ENCODE measurements around the gene LRRC34.

Gene LRRC34

GRCh38 chr3:169771497-169772304 is 41.0 kb downstream of the LRRC34 start:
- DNase-seq (ENCODE audit: low read depth): peak; percentile 60
- TF ChIP-seq CTCF (IDR thresholded peaks at IDR 0.05; ENCODE audit: insufficient read depth, low read depth, low read length, missing control alignments): no peak
- peak overlapping the region; percentile 94 for H3K4me3 ChIP-seq (ENCODE audit: low read length)

- TF ChIP-seq CTCF (IDR thresholded peaks at IDR 0.05; ENCODE audit: insufficient read depth, low read depth, low read length, missing control alignments): peak; percentile 23
- H3K4me3 ChIP-seq (ENCODE audit: low read length): peak within 1 kb of the TSS; percentile 94
- DNase-seq (ENCODE audit: low read depth): peak; percentile 79
These were observed 43.2 kb downstream of the LRRC34 start, which contains the start of gene ACTRT3 for GRCh38 chr3:169769287-169770181. ACTRT3 (minus strand) TSS chr3:169769561; CDS start chr3:169769520, 41 bp downstream.

- TF ChIP-seq CTCF (IDR thresholded peaks at IDR 0.05; ENCODE audit: insufficient read depth, low read depth, low read length, missing control alignments): no peak
- peak; percentile 90 for DNase-seq (ENCODE audit: low read depth)
- peak within 1 kb of the TSS; percentile 88 for H3K4me3 ChIP-seq (ENCODE audit: low read length)
These were observed 47.7 kb downstream of the LRRC34 start, which contains the start of gene TERC for GRCh38 chr3:169764882-169765612. TERC (minus strand) TSS chr3:169765060.

GRCh38 chr3:169764312-169764881 is 48.3 kb downstream of the LRRC34 start:
- peak overlapping the region; percentile 88 for H3K4me3 ChIP-seq (ENCODE audit: low read length)
- peak; percentile 44 for DNase-seq (ENCODE audit: low read depth)
- TF ChIP-seq CTCF (IDR thresholded peaks at IDR 0.05; ENCODE audit: insufficient read depth, low read depth, low read length, missing control alignments): no peak

- no peak overlapping the region for H3K4me3 ChIP-seq (ENCODE audit: low read length)
- TF ChIP-seq CTCF (IDR thresholded peaks at IDR 0.05; ENCODE audit: insufficient read depth, low read depth, low read length, missing control alignments): no peak
- peak; percentile 34 for DNase-seq (ENCODE audit: low read depth)
These were observed 52.2 kb downstream of the LRRC34 start for GRCh38 chr3:169760479-169760878.

GRCh38 chr3:169759256-169759655 is 53.4 kb downstream of the LRRC34 start:
- DNase-seq (ENCODE audit: low read depth): peak; percentile 89
- H3K4me3 ChIP-seq (ENCODE audit: low read length): no peak overlapping the region
- TF ChIP-seq CTCF (IDR thresholded peaks at IDR 0.05; ENCODE audit: insufficient read depth, low read depth, low read length, missing control alignments): no peak

All from epithelial cell of esophagus (primary cell).